K562 (cell line): ENCODE measurements around the gene UBE2J2. TPM values are rescaled to one million over a fixed set of nuclear protein-coding genes. Genes with fewer than 3 reads are reported as not detected.

ENCODE experiments used
- ATAC-seq: fragments of 200-7000 bp; cut with Tn5 transposase; 3 replicates; pipeline ENCODE4 v1.9.1; 2020; ENCODE audit warnings: moderate library complexity
- BruUV-seq: library from RNA; stranded (reverse); fragments of 400-500 nt; replicated peaks from 2 replicates; lab custom pipeline; 2021; lab: Mats Ljungman, UMichigan
- CTCF ChIA-PET: fragments of 300-600 bp; formaldehyde crosslinking; extraction: SDS; loops from one replicate; lab custom pipeline; 2021; ENCODE audit warnings: low intra/inter-chr PET ratio; lab: Yijun Ruan, JAX
- POLR2A ChIA-PET: fragments of 300-600, 350-650 bp; sonication (Branson Sonifier 250); formaldehyde crosslinking; extraction: SDS; loops from one replicate; lab custom pipeline; 2021; ENCODE audit warnings: antibody characterized with exemption, inconsistent platforms; lab: Yijun Ruan, JAX
- DNase-seq, 4 experiments: peaks; one replicate each; pipeline versions ENCODE4 v3.0.0 to v3.0.0-alpha.2; 2011 to 2018; ENCODE audit warnings: low spot score in 3 of 4, mixed read lengths in 3 of 4; ENCODE audit errors: extremely low read depth in 1 of 4
- FAIRE-seq: peaks from 2 replicates; lab custom pipeline; 2011; peaks lifted over from hg19 to GRCh38; lab: Jason Lieb, UNC
- H2AFZ ChIP-seq: 2 replicates; pipeline ENCODE4 v1.6.0; 2011; ENCODE audit warnings: low read depth, low read length, control low read depth, inconsistent platforms
- H3K27ac ChIP-seq: fragments of 200-600 bp; 3 replicates; pipeline ENCODE4 v1.8.0; 2011; ENCODE audit warnings: low read depth, mild to moderate bottlenecking, control low read depth, inconsistent platforms, low read length, moderate library complexity, mixed read lengths; ENCODE audit errors: extremely low read depth
- H3K27me3 ChIP-seq, 2 experiments: fragments of 300-600 bp in 1 of 2; 2 replicates in 1 of 2; 3 replicates in 1 of 2; pipeline versions ENCODE4 v1.6.0 to v1.8.0; 2011; ENCODE audit warnings: inconsistent platforms in 2 of 2, low read length in 2 of 2, mild to moderate bottlenecking in 1 of 2, mixed read lengths in 1 of 2, moderate library complexity in 1 of 2; ENCODE audit not compliant: control insufficient read depth in 2 of 2, insufficient read depth in 2 of 2
- H3K36me3 ChIP-seq: fragments of 300-600 bp; 3 replicates; pipeline ENCODE4 v1.8.0; 2011; ENCODE audit warnings: mild to moderate bottlenecking, low read length, inconsistent platforms; ENCODE audit not compliant: control insufficient read depth, insufficient read depth
- H3K4me1 ChIP-seq, 2 experiments: fragments of 200-600 bp in 1 of 2; replicated peaks in 1 of 2; 2 replicates in 1 of 2; 3 replicates in 1 of 2; pipeline versions ENCODE4 v1.5.1 to v1.8.0; 2011; ENCODE audit warnings: inconsistent platforms in 2 of 2, low read length in 2 of 2, mild to moderate bottlenecking in 1 of 2, mixed read lengths in 1 of 2, moderate library complexity in 1 of 2; ENCODE audit not compliant: control insufficient read depth in 2 of 2, insufficient read depth in 2 of 2
- H3K4me2 ChIP-seq: 2 replicates; pipeline ENCODE4 v1.6.1; 2011; ENCODE audit warnings: low read length, control low read depth, inconsistent platforms, mixed read lengths; ENCODE audit not compliant: insufficient read depth
- H3K4me3 ChIP-seq: fragments of 200-600 bp; sonication (generic), shearing (Covaris generic); 2 replicates; pipeline ENCODE4 v1.5.1; 2016; ENCODE audit warnings: control low read depth, inconsistent platforms
- H3K79me2 ChIP-seq: fragments of 200-600 bp; 3 replicates; pipeline ENCODE4 v1.8.0; 2011; ENCODE audit warnings: low read length, inconsistent platforms; ENCODE audit not compliant: control insufficient read depth, insufficient read depth
- H3K9ac ChIP-seq, 2 experiments: 2 replicates each; pipeline versions ENCODE4 v1.6.0 to v1.6.1; 2011; ENCODE audit warnings: low read depth in 2 of 2, low read length in 2 of 2, control low read depth in 1 of 2, inconsistent platforms in 1 of 2, mild to moderate bottlenecking in 1 of 2, mixed read lengths in 1 of 2; ENCODE audit not compliant: insufficient read depth in 1 of 2
- H3K9me1 ChIP-seq: one replicate; pipeline ENCODE4 v1.6.0; 2011; ENCODE audit warnings: inconsistent platforms, mild to moderate bottlenecking, low read length, moderate library complexity; ENCODE audit not compliant: control insufficient read depth, insufficient read depth
- H3K9me3 ChIP-seq: replicated peaks from 2 replicates; pipeline ENCODE4 v1.5.1; 2011; ENCODE audit warnings: low read depth, low read length, inconsistent platforms; ENCODE audit not compliant: control insufficient read depth, insufficient read depth
- H4K20me1 ChIP-seq: replicated peaks from 2 replicates; pipeline ENCODE4 v1.6.1; 2011; ENCODE audit warnings: low read length, inconsistent platforms, mixed read lengths; ENCODE audit not compliant: control insufficient read depth, insufficient read depth
- FOXP1 ChIP-seq: sonication (generic); formaldehyde crosslinking; IDR thresholded peaks from 2 replicates; pipeline ENCODE4 v1.8.0; 2022; ENCODE audit warnings: mild to moderate bottlenecking, missing genetic modification reagents
- HMG20B ChIP-seq: fragments of 250-450 bp; sonication (Bioruptor Pico); IDR thresholded peaks from 2 replicates; pipeline ENCODE4 v1.5.0; 2021; ENCODE audit warnings: mild to moderate bottlenecking
- SNRNP70 ChIP-seq: fragments of 200-400 bp; formaldehyde crosslinking; optimal IDR thresholded peaks from 2 replicates; pipeline ENCODE3; 2017; ENCODE audit warnings: low read depth, low read length
- STAT5A ChIP-seq: IDR thresholded peaks from 2 replicates; pipeline ENCODE4 v1.6.1; 2012; ENCODE audit warnings: low read length, inconsistent platforms, borderline replicate concordance
- WGBS: fragments of 100-300 bp; shearing (Covaris generic); methylation state at CpG from one replicate; pipeline ENCODE4 v1.1.6; 2016; ENCODE audit warnings: low coverage, mixed read lengths; ENCODE audit not compliant: insufficient coverage; ENCODE audit errors: missing lambda C conversion rate; 5-methylcytosine and 5-hydroxymethylcytosine counted together
- in situ Hi-C: fragments of 300-500 bp; cut with MboI; formaldehyde crosslinking; loops from 4 replicates; pipeline ENCODE4 v1.15.0; 2018; ENCODE audit warnings: inconsistent platforms, mixed read lengths
- intact Hi-C: fragments of 100-400 bp; cut with micrococcal nuclease; formaldehyde crosslinking; loops from 2 replicates; pipeline ENCODE4 v1.14.2; 2022
- polyA plus RNA-seq, 8 experiments: library from polyadenylated mRNA; depleted of rRNA in 4 of 8; stranded (reverse) in 5 of 8; unstranded in 3 of 8; fragments of >200 nt; fragmentation: Nextera tagmentation in 2 of 8; fragmentation: Illumina TruSeq in 1 of 8; extraction: Ambion mirVana in 2 of 8; extraction: Trizol in 1 of 8; gene quantifications; 2 replicates each; pipeline versions ENCODE4 v1.2.1 to v1.2.3, GENCODE V29; 2011 to 2014; ENCODE audit warnings: inconsistent platforms in 1 of 8, missing spikeins in 1 of 8
- total RNA-seq, 7 experiments: library from RNA; depleted of rRNA in 6 of 7; stranded (reverse); fragments of >200 nt in 6 of 7; fragmentation: Illumina TruSeq in 2 of 7; extraction: Trizol in 2 of 7; gene quantifications; 2 replicates each; pipeline versions ENCODE4 v1.2.1 to v1.2.3, GENCODE V29; 2011 to 2021; ENCODE audit warnings: low replicate concordance in 1 of 7
- TF ChIP-seq, protein P1 (sequence below): sonication (generic); formaldehyde crosslinking; IDR thresholded peaks from 2 replicates; pipeline ENCODE4 v1.8.0; 2022; ENCODE audit warnings: mild to moderate bottlenecking, missing genetic modification reagents

The UBE2J2 gene
- total and polyA plus RNA-seq, 9 of the 15 experiments (the other 6 are each of a cell fraction or from before 2014, with no cell fraction given), result 0.93 to 112 (median 75.5) TPM

DNA sequence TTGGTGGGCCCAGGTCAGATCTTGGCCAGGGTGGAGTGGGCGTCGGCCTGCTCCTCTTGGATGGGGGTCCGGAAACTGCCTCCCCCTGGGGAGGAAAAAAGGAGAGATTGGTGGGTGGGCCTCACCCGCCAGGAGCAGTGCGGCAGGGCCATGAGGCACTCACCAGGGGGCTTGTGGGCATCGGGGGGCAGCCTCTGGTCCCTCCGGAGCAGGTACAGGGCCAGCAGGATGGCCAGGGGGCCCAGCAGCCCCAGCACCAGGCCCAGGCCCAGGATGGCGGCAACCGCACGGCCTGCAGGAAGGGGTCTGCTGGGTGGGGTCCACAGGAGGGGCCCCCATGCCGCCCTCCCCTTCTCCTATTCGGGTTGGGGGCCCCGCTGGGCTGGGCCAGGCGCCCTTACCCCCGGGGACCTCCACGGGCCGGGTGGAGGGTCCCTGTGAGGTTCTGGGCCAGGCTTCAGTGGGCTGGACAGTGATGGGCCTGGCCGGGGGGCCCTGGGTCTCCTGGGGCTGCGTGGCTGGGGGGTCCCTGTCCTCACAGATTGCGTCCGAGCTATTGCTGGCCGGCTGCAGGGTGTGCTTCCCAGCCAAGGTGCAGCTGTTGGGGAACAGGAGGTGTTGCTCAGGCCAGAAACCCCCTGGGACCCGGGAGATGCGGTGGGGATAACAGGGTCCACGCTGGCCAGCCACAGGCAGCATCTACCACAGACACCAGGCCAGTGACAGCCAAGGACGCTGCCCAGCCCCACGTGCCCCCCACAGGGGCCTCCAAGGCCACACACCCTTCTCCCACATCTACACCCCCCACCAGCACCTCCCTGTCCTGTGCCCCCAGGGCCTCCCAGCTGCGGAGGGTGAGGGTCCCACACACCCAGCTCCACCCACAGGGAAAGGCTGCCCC, 61.9 kb downstream of the UBE2J2 start:
- BruUV-seq, result no TSS peak
- POLR2A ChIA-PET, result interaction anchor here (0.6 kb wide), 1 partner anchor 19 kb away, joined by 3 read pairs; no protein-coding TSS in a partner anchor
- H3K27me3 ChIP-seq, result no peaks in the 10 kb centered on the region
- intact Hi-C loops (no loop called here), in situ Hi-C loops (no loop called here)
- 0 out of 4 replicates have a peak overlapping the region, but pooled peaks of 1 of the 2 experiments have one; percentile 9 for H3K9ac ChIP-seq
- DNase-seq, result no peak
- CTCF ChIA-PET, result no interaction called here
- H3K4me2 ChIP-seq, result no peak overlapping the region
- H3K9me1 ChIP-seq, result no peaks in the 10 kb centered on the region
- no peaks in the 10 kb centered on the region for H3K79me2 ChIP-seq
- no peak overlapping the region for H3K4me3 ChIP-seq
- no peak for ATAC-seq
- 46% methylated on average over 22 of the region's 28 CpGs for WGBS
- peaks cover 13% of the 10 kb centered on the region; the same call in 2 of the 3 replicates for H3K36me3 ChIP-seq
- peaks cover 13 to 92% of the 10 kb centered on the region in 2 experiments; a peak in 4 of 5 replicates for H3K4me1 ChIP-seq
- H3K9me3 ChIP-seq, result no peaks in the 10 kb centered on the region
- no peak overlapping the region for H2AFZ ChIP-seq
- no peaks in the 10 kb centered on the region; the same call in 1 of the 2 replicates for H4K20me1 ChIP-seq
- TF ChIP-seq HMG20B (CRISPR knock-in tag) (no peak), STAT5A (no peak), FOXP1 (CRISPR knock-in tag) (no peak), SNRNP70 (no peak)
- TF ChIP-seq, protein P1, sequence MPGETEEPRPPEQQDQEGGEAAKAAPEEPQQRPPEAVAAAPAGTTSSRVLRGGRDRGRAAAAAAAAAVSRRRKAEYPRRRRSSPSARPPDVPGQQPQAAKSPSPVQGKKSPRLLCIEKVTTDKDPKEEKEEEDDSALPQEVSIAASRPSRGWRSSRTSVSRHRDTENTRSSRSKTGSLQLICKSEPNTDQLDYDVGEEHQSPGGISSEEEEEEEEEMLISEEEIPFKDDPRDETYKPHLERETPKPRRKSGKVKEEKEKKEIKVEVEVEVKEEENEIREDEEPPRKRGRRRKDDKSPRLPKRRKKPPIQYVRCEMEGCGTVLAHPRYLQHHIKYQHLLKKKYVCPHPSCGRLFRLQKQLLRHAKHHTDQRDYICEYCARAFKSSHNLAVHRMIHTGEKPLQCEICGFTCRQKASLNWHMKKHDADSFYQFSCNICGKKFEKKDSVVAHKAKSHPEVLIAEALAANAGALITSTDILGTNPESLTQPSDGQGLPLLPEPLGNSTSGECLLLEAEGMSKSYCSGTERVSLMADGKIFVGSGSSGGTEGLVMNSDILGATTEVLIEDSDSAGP, result no peak
- FAIRE-seq, result no peak
- no peak overlapping the region for H3K27ac ChIP-seq
